GM12891 (cell line): Measurements from ENCODE around the gene SLC44A3.

Experiments used
- POLR2A ChIP-seq: IDR thresholded peaks from 2 replicates; pipeline ENCODE4 v1.6.1; 2011; ENCODE audit warnings: low read depth, low read length, control low read depth
- POLR2AphosphoS5 ChIP-seq: IDR thresholded peaks from 2 replicates; pipeline ENCODE4 v1.6.1; 2011; ENCODE audit warnings: low read depth, low read length, control low read depth
- POU2F2 ChIP-seq: IDR thresholded peaks from 2 replicates; pipeline ENCODE4 v1.6.1; 2011; ENCODE audit warnings: low read depth, mild to moderate bottlenecking, control low read depth, low read length, moderate library complexity
- TAF1 ChIP-seq: IDR thresholded peaks from 2 replicates; pipeline ENCODE4 v1.6.1; 2011; ENCODE audit warnings: low read depth, low read length, control low read depth

DNA sequence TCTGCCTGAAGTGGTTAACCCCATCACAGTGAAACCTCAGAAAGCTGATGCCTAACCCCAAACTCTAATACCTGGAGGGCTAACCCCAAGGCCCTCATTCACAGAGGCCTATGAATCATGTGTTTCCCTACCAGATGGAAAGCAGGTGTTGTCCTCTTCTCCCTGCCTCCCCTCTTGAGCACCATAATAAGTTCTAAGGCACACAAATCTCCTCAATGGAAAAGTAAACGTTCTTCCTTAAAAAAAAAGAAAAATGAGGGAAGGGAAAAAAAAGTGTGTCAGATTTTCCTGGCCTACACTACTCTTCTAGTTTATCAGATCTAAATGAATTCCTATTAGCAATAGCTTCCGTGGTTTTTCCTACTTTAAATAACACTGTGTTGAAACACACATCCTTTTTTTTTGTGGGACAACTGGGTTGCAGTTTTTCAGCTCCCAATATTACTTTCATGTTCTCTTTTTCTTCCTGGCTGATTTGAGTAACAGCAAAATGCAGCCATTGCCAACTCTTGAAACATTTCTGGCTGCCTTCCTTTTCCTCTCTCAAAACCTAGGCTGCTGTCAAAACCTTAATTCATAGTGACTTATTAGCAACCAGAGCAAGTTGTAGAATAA is 43.2 kb downstream of the SLC44A3 start:
- TF ChIP-seq POU2F2 (no peak), POLR2A (no peak), POLR2AphosphoS5 (no peak), TAF1 (no peak)
